Fibroblast of skin of left quadriceps (primary cell): ENCODE data around the gene ERGIC3.

Experiments used
- DNase-seq, 2 experiments: peaks; one replicate each; pipeline ENCODE4 v3.0.0-alpha.2; 2013; ENCODE audit warnings: low read depth in 2 of 2

The ERGIC3 gene

GRCh38 chr20:35598476-35598875 is 56.6 kb downstream of the ERGIC3 start:
- DNase-seq: no peak

- no peak for DNase-seq
These were observed 57.3 kb downstream of the ERGIC3 start for GRCh38 chr20:35598899-35599775.

GRCh38 chr20:35599776-35600120 is 57.9 kb downstream of the ERGIC3 start:
- DNase-seq: no peak

- DNase-seq: no peak
These were observed 58.5 kb downstream of the ERGIC3 start for GRCh38 chr20:35600176-35600992.

GRCh38 chr20:35600993-35601973 is 59.4 kb downstream of the ERGIC3 start:
- DNase-seq: peak in 1 of 2 experiments; percentile 42

- no peak for DNase-seq
These were observed 60.1 kb downstream of the ERGIC3 start for GRCh38 chr20:35601990-35602389.

- no peak for DNase-seq
These were observed 61.1 kb downstream of the ERGIC3 start for GRCh38 chr20:35602851-35603495.

GRCh38 chr20:35603695-35604448 is 62.0 kb downstream of the ERGIC3 start:
- DNase-seq: no peak

GRCh38 chr20:35604449-35604747 is 62.5 kb downstream of the ERGIC3 start:
- DNase-seq: no peak

GRCh38 chr20:35606127-35606526 is 64.2 kb downstream of the ERGIC3 start:
- DNase-seq: no peak
